ENCODE data around the gene RSAD2. TPM values are rescaled to one million over a fixed set of nuclear protein-coding genes. Genes with fewer than 3 reads are reported as not detected.

RSAD2 gene
- total RNA-seq, 1 donor from 2014 or later = 1.0 TPM

DNA sequence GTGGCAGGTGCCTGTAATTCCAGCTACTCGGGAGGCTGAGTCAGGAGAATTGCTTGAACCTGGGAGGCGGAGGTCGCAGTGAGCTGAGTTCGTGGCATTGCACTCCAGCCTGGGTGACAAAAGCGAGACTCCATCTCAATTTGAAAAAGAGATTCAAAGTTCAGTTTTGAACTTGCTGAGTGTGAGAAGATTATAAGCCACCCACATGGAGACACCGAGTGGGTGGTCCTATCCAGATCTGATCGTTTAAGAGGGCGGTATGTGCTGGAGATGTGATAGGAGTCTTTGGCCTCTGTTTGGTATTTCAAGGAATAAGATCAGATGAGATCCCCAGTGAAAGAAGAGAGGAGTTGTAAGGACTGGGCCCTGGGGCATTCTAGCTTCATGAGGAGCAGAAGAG lies 65.3 kb downstream of the RSAD2 start:
- Mint-ChIP-seq H3K4me1 (peaks cover 27% of the 10 kb centered on the region), H3K27ac (ENCODE audit: unreplicated experiment) (peak overlapping the region; percentile 61)
- TF ChIP-seq, protein P1, sequence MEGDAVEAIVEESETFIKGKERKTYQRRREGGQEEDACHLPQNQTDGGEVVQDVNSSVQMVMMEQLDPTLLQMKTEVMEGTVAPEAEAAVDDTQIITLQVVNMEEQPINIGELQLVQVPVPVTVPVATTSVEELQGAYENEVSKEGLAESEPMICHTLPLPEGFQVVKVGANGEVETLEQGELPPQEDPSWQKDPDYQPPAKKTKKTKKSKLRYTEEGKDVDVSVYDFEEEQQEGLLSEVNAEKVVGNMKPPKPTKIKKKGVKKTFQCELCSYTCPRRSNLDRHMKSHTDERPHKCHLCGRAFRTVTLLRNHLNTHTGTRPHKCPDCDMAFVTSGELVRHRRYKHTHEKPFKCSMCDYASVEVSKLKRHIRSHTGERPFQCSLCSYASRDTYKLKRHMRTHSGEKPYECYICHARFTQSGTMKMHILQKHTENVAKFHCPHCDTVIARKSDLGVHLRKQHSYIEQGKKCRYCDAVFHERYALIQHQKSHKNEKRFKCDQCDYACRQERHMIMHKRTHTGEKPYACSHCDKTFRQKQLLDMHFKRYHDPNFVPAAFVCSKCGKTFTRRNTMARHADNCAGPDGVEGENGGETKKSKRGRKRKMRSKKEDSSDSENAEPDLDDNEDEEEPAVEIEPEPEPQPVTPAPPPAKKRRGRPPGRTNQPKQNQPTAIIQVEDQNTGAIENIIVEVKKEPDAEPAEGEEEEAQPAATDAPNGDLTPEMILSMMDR (conservative IDR thresholded peaks at IDR 0.05) = no peak

DNA sequence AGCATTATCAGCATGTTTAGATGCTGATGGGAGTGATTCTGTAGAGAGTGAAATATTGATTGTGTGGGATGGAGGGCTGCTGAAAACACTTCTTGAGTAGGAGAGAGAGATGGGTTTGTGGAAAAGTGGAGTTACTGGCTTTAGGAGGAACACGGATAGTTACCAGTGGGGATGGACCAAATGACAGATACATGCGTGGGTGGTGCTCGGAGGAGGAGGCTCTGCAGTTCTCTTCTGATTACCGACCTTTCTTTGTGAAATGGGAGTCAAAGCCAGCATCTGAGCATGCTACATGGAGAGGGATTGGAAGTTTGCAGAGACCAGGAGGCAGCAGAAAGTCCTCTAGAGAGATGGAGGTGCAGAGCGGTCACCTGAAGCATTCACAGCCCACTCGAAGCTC lies 65.9 kb downstream of the RSAD2 start:
- no peak for DNase-seq (ENCODE audit: low read depth, low spot score)
- TF ChIP-seq, protein P1 (conservative IDR thresholded peaks at IDR 0.05) = no peak
- no peaks in the 10 kb centered on the region for H3K27me3 Mint-ChIP-seq (ENCODE audit: low read depth)
- H3K4me1 Mint-ChIP-seq = peaks cover 26% of the 10 kb centered on the region
- H3K4me3 Mint-ChIP-seq = no peak overlapping the region
- H3K27ac Mint-ChIP-seq (ENCODE audit: unreplicated experiment) = no peak overlapping the region
- no peaks in the 10 kb centered on the region for H3K9me3 Mint-ChIP-seq
- peaks cover 39% of the 10 kb centered on the region for H3K36me3 Mint-ChIP-seq (ENCODE audit: low read depth)

More for the DNA sequence above, 65.3 kb downstream of the RSAD2 start:
- Mint-ChIP-seq H3K27me3 (ENCODE audit: low read depth) (no peaks in the 10 kb centered on the region), H3K4me3 (no peak overlapping the region), H3K36me3 (ENCODE audit: low read depth) (peaks cover 36% of the 10 kb centered on the region), H3K9me3 (no peaks in the 10 kb centered on the region)
- no peak for DNase-seq (ENCODE audit: low read depth, low spot score)

DNA sequence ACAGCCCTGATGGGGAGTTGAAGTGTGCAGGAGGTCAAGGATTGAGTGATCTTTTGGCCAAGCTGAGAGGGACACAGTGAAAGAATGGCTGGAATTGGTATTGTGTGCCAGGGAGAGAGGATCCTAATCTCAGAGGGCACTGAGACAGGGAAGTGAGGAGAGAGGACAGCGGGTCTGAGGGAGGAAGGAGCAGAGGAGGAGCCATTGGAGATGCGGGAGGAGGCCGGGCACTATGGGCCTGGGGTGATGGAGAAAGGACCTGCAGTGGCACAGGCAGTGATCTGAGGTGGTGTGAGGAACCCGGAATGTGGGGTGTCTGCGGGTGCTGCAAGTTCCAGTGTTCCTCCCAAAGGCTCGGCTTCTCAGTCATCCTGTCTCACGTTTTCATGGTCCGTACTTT lies 66.4 kb downstream of the RSAD2 start:
- H3K4me3 Mint-ChIP-seq = peak overlapping the region; percentile 26
- no peaks in the 10 kb centered on the region for H3K27me3 Mint-ChIP-seq (ENCODE audit: low read depth)
- H3K36me3 Mint-ChIP-seq (ENCODE audit: low read depth) = peaks cover 43% of the 10 kb centered on the region
- no peaks in the 10 kb centered on the region for H3K9me3 Mint-ChIP-seq
- DNase-seq (ENCODE audit: low read depth, low spot score) = no peak
- H3K4me1 Mint-ChIP-seq = peaks cover 21% of the 10 kb centered on the region
- TF ChIP-seq, protein P1 (conservative IDR thresholded peaks at IDR 0.05) = no peak
- H3K27ac Mint-ChIP-seq (ENCODE audit: unreplicated experiment) = no peak overlapping the region

DNA sequence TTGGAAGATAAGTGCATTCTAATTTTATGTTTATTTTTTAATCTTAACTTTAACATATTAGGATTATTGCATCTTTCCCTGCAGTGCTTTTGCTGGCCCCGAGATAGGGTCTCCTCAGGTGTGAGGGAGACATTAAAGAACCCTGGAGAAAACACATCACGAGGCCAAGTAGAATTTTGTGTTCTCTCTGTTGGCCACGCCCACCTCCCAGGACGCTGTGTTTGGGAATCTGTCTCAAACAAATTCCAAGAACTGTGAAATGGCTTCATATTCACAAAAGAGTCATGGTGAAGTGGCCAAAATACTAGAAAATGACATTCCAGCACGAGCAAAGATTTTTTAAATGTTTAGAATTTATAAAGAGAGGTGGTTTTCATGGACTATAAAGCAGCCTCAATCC lies 67.0 kb downstream of the RSAD2 start:
- no peaks in the 10 kb centered on the region for H3K27me3 Mint-ChIP-seq (ENCODE audit: low read depth)
- no peak overlapping the region for H3K4me3 Mint-ChIP-seq
- H3K27ac Mint-ChIP-seq (ENCODE audit: unreplicated experiment) = no peak overlapping the region
- no peak for DNase-seq (ENCODE audit: low read depth, low spot score)
- TF ChIP-seq, protein P1 (conservative IDR thresholded peaks at IDR 0.05) = no peak
- peaks cover 43% of the 10 kb centered on the region for H3K36me3 Mint-ChIP-seq (ENCODE audit: low read depth)
- H3K9me3 Mint-ChIP-seq = no peaks in the 10 kb centered on the region
- peaks cover 18% of the 10 kb centered on the region for H3K4me1 Mint-ChIP-seq

DNA sequence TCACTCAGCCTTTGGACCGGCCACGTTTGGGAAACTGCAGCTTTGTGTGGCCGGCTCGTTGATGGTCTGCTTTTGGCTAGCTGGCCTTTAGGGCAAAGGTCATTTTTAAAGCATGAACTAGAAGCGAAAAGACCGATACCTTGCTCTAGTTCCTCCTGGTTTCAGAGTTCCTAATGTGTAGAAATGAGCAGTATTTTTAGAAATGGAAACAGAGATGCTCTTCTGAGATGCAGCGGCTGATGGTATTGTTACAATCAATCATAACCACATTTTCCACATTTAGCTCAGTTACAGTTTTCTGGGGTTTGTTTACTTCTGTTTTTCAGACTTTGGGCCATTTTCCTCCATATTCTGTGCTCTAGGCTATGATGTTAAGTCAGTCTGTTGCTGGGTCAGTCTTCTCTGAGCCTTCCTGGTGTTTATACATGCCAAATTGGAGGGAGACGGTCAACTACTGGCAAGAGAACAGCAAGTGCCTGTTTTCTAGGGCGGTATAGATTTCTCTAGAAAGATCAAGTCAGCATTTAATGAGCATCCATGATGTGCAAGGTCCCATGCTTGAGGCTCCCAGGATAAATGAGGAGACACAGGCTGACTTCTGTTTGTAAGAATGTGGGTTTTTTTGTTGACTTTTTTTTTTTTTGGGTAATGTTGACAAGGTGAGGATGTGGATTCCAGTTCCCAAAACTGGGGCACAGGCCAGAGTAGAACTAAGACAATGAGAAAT lies 67.7 kb downstream of the RSAD2 start:
- Mint-ChIP-seq H3K27me3 (ENCODE audit: low read depth) (no peaks in the 10 kb centered on the region), H3K36me3 (ENCODE audit: low read depth) (peaks cover 43% of the 10 kb centered on the region), H3K9me3 (no peaks in the 10 kb centered on the region), H3K4me1 (peaks cover 17% of the 10 kb centered on the region), H3K4me3 (no peak overlapping the region), H3K27ac (ENCODE audit: unreplicated experiment) (peak overlapping the region; percentile 8)
- TF ChIP-seq, protein P1 (conservative IDR thresholded peaks at IDR 0.05) = no peak
- DNase-seq (ENCODE audit: low read depth, low spot score) = no peak
